Bronchial epithelial cell (primary cell): Measurements from ENCODE around the gene TAF3. TPM values are rescaled to one million over a fixed set of nuclear protein-coding genes. Genes with fewer than 3 reads are reported as not detected.

ENCODE experiments used
- DNase-seq: peaks from one replicate; pipeline ENCODE4 v3.0.0-alpha.2; 2010; ENCODE audit warnings: low read depth
- FAIRE-seq: peaks from 2 replicates; lab custom pipeline; 2011; peaks lifted over from hg19 to GRCh38; lab: Jason Lieb, UNC
- H3K27me3 ChIP-seq: 2 replicates; pipeline ENCODE4 v1.5.1; 2011; ENCODE audit warnings: low read length; ENCODE audit not compliant: control insufficient read depth, insufficient read depth
- H3K36me3 ChIP-seq: 2 replicates; pipeline ENCODE4 v1.5.1; 2011; ENCODE audit warnings: low read length; ENCODE audit not compliant: control insufficient read depth, insufficient read depth
- H3K4me3 ChIP-seq: 2 replicates; pipeline ENCODE4 v1.5.1; 2011; ENCODE audit warnings: mild to moderate bottlenecking, low read depth, low read length, control low read depth
- total RNA-seq: library from RNA; depleted of rRNA; stranded (reverse); fragments of >200 nt; gene quantifications from 2 replicates; pipeline ENCODE4 v1.2.1, GENCODE V29; 2014
- TF ChIP-seq, protein P1 (sequence below): IDR thresholded peaks from 2 replicates; pipeline ENCODE4 v1.5.1; 2011; ENCODE audit warnings: mild to moderate bottlenecking, moderate library complexity, low read length, control low read depth, inconsistent platforms; ENCODE audit not compliant: insufficient read depth, severe bottlenecking

The TAF3 gene
- total RNA-seq, 1 donor from 2014 or later, result 1.3 TPM

DNA sequence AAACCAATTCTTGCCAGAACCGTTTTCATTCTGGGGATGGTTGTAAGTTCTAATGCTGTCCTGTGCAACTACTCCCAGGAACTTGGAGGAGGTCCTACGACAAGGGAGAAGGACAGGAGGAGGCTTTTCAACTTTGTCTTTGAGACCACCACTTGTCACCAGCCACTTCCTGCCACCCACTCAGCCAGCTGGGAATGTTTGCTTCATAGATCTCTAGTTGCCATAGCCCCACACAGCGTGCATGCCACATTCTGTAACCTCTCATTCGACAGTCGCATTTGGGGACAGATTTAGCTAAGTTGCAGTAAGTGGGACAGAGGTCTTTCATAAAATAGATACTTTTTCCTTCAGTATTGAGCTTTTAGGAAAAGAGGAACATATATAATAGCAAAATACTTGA is 78.0 kb downstream of the TAF3 start:
- DNase-seq (no peak), FAIRE-seq (peak; percentile 70)
- H3K4me3 ChIP-seq, result no peak overlapping the region
- peaks cover 2% of the 10 kb centered on the region for H3K36me3 ChIP-seq
- no peaks in the 10 kb centered on the region for H3K27me3 ChIP-seq
- TF ChIP-seq, protein P1, sequence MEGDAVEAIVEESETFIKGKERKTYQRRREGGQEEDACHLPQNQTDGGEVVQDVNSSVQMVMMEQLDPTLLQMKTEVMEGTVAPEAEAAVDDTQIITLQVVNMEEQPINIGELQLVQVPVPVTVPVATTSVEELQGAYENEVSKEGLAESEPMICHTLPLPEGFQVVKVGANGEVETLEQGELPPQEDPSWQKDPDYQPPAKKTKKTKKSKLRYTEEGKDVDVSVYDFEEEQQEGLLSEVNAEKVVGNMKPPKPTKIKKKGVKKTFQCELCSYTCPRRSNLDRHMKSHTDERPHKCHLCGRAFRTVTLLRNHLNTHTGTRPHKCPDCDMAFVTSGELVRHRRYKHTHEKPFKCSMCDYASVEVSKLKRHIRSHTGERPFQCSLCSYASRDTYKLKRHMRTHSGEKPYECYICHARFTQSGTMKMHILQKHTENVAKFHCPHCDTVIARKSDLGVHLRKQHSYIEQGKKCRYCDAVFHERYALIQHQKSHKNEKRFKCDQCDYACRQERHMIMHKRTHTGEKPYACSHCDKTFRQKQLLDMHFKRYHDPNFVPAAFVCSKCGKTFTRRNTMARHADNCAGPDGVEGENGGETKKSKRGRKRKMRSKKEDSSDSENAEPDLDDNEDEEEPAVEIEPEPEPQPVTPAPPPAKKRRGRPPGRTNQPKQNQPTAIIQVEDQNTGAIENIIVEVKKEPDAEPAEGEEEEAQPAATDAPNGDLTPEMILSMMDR, result no peak

DNA sequence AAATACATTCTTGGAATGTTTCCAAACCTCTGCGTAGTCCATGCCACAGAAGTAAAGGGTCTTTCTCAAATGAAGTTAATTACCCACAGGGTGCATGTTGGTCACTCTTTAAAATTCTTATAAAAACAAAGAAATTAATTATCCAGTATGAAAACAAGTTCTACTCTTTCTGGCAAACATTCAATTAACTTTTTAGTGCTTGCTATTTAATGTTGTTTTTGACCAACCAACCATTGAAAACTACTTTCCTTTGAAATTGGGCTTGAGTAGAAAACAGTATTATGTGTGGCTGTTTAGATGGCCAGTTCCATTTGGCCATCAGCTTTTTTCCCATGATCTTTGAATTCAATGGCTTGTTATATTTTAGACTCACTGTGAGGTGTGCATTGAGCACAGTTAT is 83.0 kb downstream of the TAF3 start:
- Histone ChIP-seq H3K4me3 (no peak overlapping the region), H3K27me3 (no peaks in the 10 kb centered on the region), H3K36me3 (peaks cover 2% of the 10 kb centered on the region)
- DNase-seq (no peak), FAIRE-seq (no peak)
- TF ChIP-seq, protein P1, result no peak

DNA sequence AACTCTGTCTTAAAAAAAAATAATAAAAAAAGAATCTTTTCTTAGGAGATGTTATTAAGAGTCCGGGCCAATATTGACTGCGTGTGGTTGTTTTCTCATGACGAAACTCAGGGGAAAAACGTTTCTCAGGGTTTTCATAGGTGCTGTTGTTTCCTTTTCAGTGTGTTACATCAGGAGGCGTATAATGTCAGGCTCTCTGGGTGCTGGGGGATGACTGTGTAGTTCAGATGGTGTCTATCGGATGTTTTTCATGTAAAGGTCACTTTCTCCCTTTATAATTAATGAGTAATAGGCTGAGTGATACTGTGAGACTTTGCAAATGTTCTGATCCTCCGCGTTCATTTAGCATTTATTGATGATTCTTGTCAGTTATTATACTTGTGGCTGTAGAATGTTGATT is 84.1 kb downstream of the TAF3 start:
- TF ChIP-seq, protein P1, result no peak
- Histone ChIP-seq H3K27me3 (no peaks in the 10 kb centered on the region), H3K4me3 (no peak overlapping the region), H3K36me3 (no peaks in the 10 kb centered on the region)
- no peak for DNase-seq
- no peak for FAIRE-seq

DNA sequence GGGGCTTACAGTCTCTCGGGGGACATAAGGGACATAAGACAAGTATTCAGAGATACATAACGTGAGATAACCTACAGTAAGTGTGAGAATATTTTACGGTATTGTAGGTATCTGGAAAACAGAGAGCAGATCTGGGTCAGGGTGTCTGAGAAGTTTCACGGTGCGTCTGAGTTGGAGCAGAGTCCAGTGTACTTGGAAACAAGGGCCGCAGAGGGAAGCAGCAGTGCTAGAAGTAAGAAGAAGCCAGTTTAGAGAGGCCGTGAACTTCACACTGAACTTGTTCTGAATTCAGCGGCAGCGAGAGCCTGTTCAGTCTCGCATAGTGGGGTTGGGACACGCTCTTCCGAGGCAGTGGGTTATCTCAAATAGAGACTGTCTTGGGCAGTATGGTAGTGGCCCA is 85.5 kb downstream of the TAF3 start:
- TF ChIP-seq, protein P1, result no peak
- no peak overlapping the region for H3K4me3 ChIP-seq

DNA sequence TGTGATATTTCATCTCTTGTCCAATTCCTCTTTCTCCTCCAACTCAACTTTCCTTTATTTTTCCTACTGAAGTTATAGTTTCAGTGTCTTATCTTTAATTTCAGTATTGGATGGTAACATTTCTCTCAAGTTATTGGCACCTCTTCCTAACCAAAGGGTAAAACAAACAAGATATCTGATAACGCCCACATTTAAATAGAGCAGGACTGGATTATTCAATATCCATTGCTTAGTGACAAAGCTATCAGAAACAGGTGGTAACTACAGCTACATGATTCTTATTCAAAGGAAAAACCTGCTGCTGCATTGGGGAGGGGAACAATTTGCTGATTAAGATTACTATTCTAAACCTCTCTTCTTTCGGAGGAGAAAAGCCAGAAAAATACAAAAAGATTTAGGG is 87.8 kb downstream of the TAF3 start:
- FAIRE-seq (no peak), DNase-seq (no peak)
- no peaks in the 10 kb centered on the region for H3K27me3 ChIP-seq
- H3K4me3 ChIP-seq, result no peak overlapping the region
- TF ChIP-seq, protein P1, result no peak
- H3K36me3 ChIP-seq, result no peaks in the 10 kb centered on the region

More for the DNA sequence above, 85.5 kb downstream of the TAF3 start:
- Histone ChIP-seq H3K36me3 (no peaks in the 10 kb centered on the region), H3K27me3 (no peaks in the 10 kb centered on the region)
- DNase-seq, result no peak
- no peak for FAIRE-seq

DNA sequence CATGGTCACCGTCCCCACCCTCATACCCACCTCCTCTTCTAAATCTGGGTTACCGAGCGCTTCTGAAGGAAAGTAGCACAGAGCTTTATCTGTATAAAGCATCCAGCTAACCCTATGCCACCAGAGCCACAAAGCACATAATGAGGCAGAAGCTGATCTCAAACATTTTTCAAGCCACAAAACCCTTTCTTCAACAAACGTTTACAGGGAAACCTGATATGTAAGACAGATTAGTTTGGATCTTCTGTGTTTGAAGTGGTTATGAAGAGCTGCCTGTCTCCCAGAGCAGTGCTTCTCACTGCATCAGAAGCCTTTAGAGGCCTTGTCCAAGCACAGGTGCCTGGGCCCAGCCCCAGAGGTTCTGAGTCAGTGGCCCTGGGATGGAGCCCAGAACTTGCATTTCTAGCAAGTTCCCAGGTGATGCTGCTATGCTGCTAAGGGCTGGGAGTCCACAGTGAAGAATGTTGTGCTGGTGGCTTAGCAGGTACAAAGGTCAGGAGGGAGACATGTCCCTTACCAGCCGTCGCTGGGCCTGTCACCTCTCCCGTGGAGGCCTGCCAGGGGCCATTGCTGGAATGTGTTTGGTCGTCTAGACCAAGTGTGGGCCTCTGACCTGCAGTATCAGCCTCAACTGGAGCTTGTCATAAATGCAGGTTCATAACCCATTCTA is 90.4 kb downstream of the TAF3 start:
- FAIRE-seq (no peak), DNase-seq (no peak)
- no peak overlapping the region for H3K4me3 ChIP-seq
- H3K27me3 ChIP-seq, result no peaks in the 10 kb centered on the region
- TF ChIP-seq, protein P1, result no peak
- no peaks in the 10 kb centered on the region for H3K36me3 ChIP-seq
